Lower leg skin (tissue), 4 donors: ENCODE measurements around the gene LAP3. TPM values are rescaled to one million over a fixed set of nuclear protein-coding genes. Genes with fewer than 3 reads are reported as not detected.

Experiments used
- DNase-seq, 2 donors: peaks; one replicate each; pipeline ENCODE4 v3.0.0-alpha.2; 2019; ENCODE audit warnings: low spot score in 2 of 2
- H3K4me3 ChIP-seq: fragments of 200-600 bp; sonication (generic); 2 replicates; pipeline ENCODE4 v1.5.1; 2017; ENCODE audit warnings: mild to moderate bottlenecking, low read depth; ENCODE audit not compliant: poor library complexity, severe bottlenecking
- POLR2A ChIP-seq, 2 donors: fragments of 450-650 bp; IDR thresholded peaks; one replicate each; pipeline ENCODE4 v1.6.1; 2016 to 2017; ENCODE audit warnings: antibody characterized with exemption in 2 of 2, mild to moderate bottlenecking in 1 of 2, moderate library complexity in 1 of 2
- WGBS, 2 donors: methylation state at CpG; one replicate each; pipeline ENCODE4 v1.1.5; 2018; 5-methylcytosine and 5-hydroxymethylcytosine counted together
- intact Hi-C: fragments of 100-400 bp; cut with DNase I; formaldehyde crosslinking; loops from one replicate; pipeline ENCODE4 v1.15.0; 2023; ENCODE audit warnings: low total_unique reads
- total RNA-seq, 4 donors: library from RNA; depleted of rRNA; stranded (reverse); fragments of >200 nt; gene quantifications; one replicate each; pipeline ENCODE4 v1.1.0, GENCODE V29; 2016
- TF ChIP-seq, protein P1 (sequence below), 3 donors: fragments of 450-650 bp; IDR thresholded peaks; one replicate each; pipeline ENCODE4 v1.5.1; 2016; ENCODE audit warnings: antibody characterized with exemption in 3 of 3, mild to moderate bottlenecking in 3 of 3, moderate library complexity in 2 of 3

LAP3 gene
- total RNA-seq, 4 donors from 2014 or later: 31.9 to 65.6 (median 52.7) TPM

DNA sequence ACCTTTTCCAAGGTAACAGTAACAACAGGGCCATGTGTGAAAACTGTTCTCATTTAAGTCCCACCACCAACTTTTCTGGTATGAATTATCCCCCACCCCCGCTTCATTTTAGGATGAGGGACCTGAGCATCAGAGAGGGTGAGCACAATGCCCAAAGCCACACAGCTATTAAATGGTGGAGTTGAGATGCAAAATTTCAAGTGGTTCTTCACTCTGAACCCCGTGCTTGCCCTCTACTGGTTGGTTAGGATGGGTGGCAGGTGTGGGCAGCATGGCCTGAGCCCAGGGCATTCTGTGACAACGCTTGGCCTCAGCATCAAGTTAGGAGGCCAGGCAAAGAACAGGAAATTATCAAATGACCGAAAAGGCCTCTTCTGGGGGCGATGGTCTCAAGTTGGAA, 70.9 kb downstream of the LAP3 start:
- DNase-seq: no peak
- TF ChIP-seq, protein P1, sequence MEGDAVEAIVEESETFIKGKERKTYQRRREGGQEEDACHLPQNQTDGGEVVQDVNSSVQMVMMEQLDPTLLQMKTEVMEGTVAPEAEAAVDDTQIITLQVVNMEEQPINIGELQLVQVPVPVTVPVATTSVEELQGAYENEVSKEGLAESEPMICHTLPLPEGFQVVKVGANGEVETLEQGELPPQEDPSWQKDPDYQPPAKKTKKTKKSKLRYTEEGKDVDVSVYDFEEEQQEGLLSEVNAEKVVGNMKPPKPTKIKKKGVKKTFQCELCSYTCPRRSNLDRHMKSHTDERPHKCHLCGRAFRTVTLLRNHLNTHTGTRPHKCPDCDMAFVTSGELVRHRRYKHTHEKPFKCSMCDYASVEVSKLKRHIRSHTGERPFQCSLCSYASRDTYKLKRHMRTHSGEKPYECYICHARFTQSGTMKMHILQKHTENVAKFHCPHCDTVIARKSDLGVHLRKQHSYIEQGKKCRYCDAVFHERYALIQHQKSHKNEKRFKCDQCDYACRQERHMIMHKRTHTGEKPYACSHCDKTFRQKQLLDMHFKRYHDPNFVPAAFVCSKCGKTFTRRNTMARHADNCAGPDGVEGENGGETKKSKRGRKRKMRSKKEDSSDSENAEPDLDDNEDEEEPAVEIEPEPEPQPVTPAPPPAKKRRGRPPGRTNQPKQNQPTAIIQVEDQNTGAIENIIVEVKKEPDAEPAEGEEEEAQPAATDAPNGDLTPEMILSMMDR (IDR thresholded peaks at IDR 0.05): no peak
- no peak for TF ChIP-seq POLR2A (IDR thresholded peaks at IDR 0.05)
- no peak overlapping the region for H3K4me3 ChIP-seq
- intact Hi-C loops: no loop called here
- WGBS, 2 donors: 82% methylated on average over 5 of the region's 5 CpGs

DNA sequence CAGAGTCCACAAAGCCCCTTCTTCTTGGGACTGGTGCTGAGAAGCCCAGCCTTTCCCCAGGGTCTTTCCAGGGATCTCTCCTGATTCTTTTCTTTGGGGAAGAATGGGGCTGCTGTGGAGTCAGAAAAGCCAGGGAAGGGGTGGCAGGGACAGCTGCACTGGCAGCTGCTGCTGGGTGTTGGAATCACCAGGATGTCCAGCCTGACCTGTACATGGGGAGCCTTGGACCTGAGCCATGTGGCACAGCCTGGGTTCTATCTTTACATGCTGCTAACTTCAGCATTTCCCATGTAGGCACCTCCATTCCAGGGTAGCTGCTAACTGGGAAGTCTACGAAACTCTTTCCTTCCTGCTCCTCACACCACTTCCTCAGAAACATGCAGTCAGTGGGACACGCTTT, 73.4 kb downstream of the LAP3 start:
- intact Hi-C loops: no loop called here
- H3K4me3 ChIP-seq: no peak overlapping the region
- 75 to 86% methylated on average over 2 of the region's 2 CpGs for WGBS, 2 donors
- no peak for DNase-seq
- TF ChIP-seq, protein P1 (IDR thresholded peaks at IDR 0.05): no peak
- TF ChIP-seq POLR2A (IDR thresholded peaks at IDR 0.05): no peak

DNA sequence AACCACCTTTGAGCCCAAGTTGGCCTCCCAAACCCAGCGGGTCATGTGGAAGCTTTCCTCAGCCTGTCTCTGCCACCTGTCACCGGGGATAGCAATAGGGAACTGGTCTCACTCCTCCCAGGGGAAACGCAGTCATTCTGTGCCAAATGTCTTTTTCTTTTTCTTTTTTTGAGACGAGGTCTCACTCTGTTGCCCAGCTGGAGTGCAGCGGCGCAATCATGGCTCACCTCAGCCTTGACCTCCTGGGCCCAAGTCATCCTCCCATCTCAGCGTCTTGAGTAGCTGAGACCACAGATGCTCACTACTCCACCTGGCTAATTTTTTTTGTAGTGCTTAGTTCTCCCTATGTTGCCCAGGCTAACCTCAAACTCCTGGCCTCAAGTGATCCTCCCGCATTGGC, 77.7 kb downstream of the LAP3 start:
- intact Hi-C loops: no loop called here
- no peak for DNase-seq
- whole genome bisulfite sequencing, 2 donors: 77 to 84% methylated on average over 8 of the region's 8 CpGs
- TF ChIP-seq, protein P1 (IDR thresholded peaks at IDR 0.05): no peak
- TF ChIP-seq POLR2A (IDR thresholded peaks at IDR 0.05): no peak
- H3K4me3 ChIP-seq: no peak overlapping the region

DNA sequence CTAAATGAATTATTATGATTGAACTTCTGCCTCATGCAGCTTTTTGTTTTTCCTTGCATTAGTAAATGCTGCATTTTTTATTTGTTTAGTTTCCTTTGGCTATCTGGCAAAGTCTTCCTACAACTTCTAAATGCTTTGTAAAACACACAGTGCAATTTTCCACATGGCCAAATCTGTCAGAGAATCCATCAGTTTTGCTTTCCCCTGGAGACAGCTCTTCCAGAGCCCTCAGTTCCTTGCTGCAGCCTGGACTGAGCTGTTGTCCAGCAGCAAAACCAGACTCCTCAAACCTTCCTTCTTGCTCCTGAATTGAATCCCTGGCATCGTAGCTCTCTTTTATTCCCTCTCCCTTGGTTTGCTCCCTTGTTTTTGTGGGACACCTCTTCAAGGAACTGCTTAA, 80.1 kb downstream of the LAP3 start:
- WGBS, 2 donors: 80 to 95% methylated on average over 1 of the region's 1 CpG

More for the DNA sequence above, 80.1 kb downstream of the LAP3 start:
- no peak for TF ChIP-seq POLR2A (IDR thresholded peaks at IDR 0.05)
- TF ChIP-seq, protein P1 (IDR thresholded peaks at IDR 0.05): no peak
- intact Hi-C loops: no loop called here
- no peak overlapping the region for H3K4me3 ChIP-seq
- DNase-seq: no peak

Other genes starting within 250 kb of the LAP3 start
- gene QDPR, start 65.1 kb upstream of the LAP3 start, total RNA-seq: 1 to 10 TPM; 3.8 to 9.7 (median 5.9) TPM
- gene CLRN2, start 62.0 kb upstream of the LAP3 start, total RNA-seq: not detected
- 10 to 100 TPM in 2 of 4 donors, 1 to 10 TPM in 2; 8.1 to 11.8 (median 9.5) TPM for gene MED28, start 37.4 kb downstream of the LAP3 start, total RNA-seq
- under 1 TPM in 2 of 4 donors, not detected in 2; 0.07 to 0.13 TPM for gene FAM184B, start 204.4 kb downstream of the LAP3 start, total RNA-seq
- gene DCAF16, start 233.6 kb downstream of the LAP3 start, total RNA-seq: 10 to 100 TPM; 28.3 to 36.1 (median 31.9) TPM
- gene NCAPG, start 233.8 kb downstream of the LAP3 start, total RNA-seq: 1 to 10 TPM in 3 of 4 donors, under 1 TPM in 1; 0.34 to 5.3 (median 1.8) TPM